CD14-positive monocyte (primary cell): ENCODE measurements around the gene CBX3. TPM values are rescaled to one million over a fixed set of nuclear protein-coding genes. Genes with fewer than 3 reads are reported as not detected.

ENCODE experiments used
- DNase-seq, 3 donors: peaks; one replicate each; pipeline ENCODE4 v3.0.0-alpha.2; 2011 to 2022
- H2AFZ ChIP-seq: 2 replicates; pipeline ENCODE4 v1.6.0; 2012; ENCODE audit warnings: mild to moderate bottlenecking, low read depth, low read length, inconsistent platforms; ENCODE audit not compliant: insufficient read depth, poor library complexity, severe bottlenecking
- H3K27ac ChIP-seq, 2 donors: 1 replicate in 1 of 2; 2 replicates in 1 of 2; pipeline ENCODE4 v1.5.1; 2012 to 2013; ENCODE audit warnings: low read length in 2 of 2, control low read depth in 1 of 2, inconsistent platforms in 1 of 2, low read depth in 1 of 2, mild to moderate bottlenecking in 1 of 2
- H3K27me3 ChIP-seq, 2 donors: one replicate each; pipeline versions ENCODE4 v1.6.0 to v1.6.1; 2011 to 2013; ENCODE audit warnings: low read length in 2 of 2; ENCODE audit not compliant: control insufficient read depth in 2 of 2, insufficient read depth in 2 of 2
- H3K36me3 ChIP-seq, 2 donors: replicated peaks in 1 of 2; 1 replicate in 1 of 2; 2 replicates in 1 of 2; pipeline versions ENCODE4 v1.5.1 to v1.6.1; 2012 to 2013; ENCODE audit warnings: low read length in 2 of 2, control low read depth in 1 of 2, inconsistent platforms in 1 of 2, mild to moderate bottlenecking in 1 of 2; ENCODE audit not compliant: insufficient read depth in 2 of 2, control insufficient read depth in 1 of 2
- H3K4me1 ChIP-seq, 2 donors: 1 replicate in 1 of 2; 2 replicates in 1 of 2; pipeline versions ENCODE4 v1.5.1 to v1.6.1; 2012 to 2013; ENCODE audit warnings: low read length in 2 of 2, control low read depth in 1 of 2, inconsistent platforms in 1 of 2, mild to moderate bottlenecking in 1 of 2, moderate library complexity in 1 of 2; ENCODE audit not compliant: insufficient read depth in 2 of 2, control insufficient read depth in 1 of 2
- H3K4me2 ChIP-seq: replicated peaks from 2 replicates; pipeline ENCODE3; 2012; ENCODE audit warnings: low read length, moderate library complexity, mild to moderate bottlenecking; ENCODE audit not compliant: poor library complexity, severe bottlenecking; ENCODE audit errors: extremely low read depth
- H3K4me3 ChIP-seq, 3 experiments: fragments of 200-600 bp in 1 of 3; sonication (generic) in 1 of 3; replicated peaks in 1 of 3; 1 replicate in 2 of 3; 2 replicates in 1 of 3; pipeline ENCODE4 v1.5.1; 2011 to 2013; ENCODE audit warnings: low read length in 3 of 3, mild to moderate bottlenecking in 3 of 3, control low read depth in 2 of 3, low read depth in 2 of 3, inconsistent platforms in 1 of 3, moderate library complexity in 1 of 3
- H3K79me2 ChIP-seq: 2 replicates; pipeline ENCODE4 v1.6.0; 2012; ENCODE audit warnings: mild to moderate bottlenecking, control low read depth, inconsistent platforms, low read length, moderate library complexity; ENCODE audit not compliant: insufficient read depth
- H3K9ac ChIP-seq: 2 replicates; pipeline ENCODE4 v1.6.0; 2017; ENCODE audit warnings: low read length, mild to moderate bottlenecking; ENCODE audit not compliant: insufficient read depth, poor library complexity, severe bottlenecking
- H3K9me3 ChIP-seq, 2 donors: replicated peaks in 1 of 2; 1 replicate in 1 of 2; 2 replicates in 1 of 2; pipeline versions ENCODE4 v1.5.1 to v1.6.1; 2012 to 2013; ENCODE audit warnings: low read length in 2 of 2, control low read depth in 1 of 2; ENCODE audit not compliant: control insufficient read depth in 1 of 2, insufficient read depth in 1 of 2
- H4K20me1 ChIP-seq: 2 replicates; pipeline ENCODE4 v1.6.0; 2012; ENCODE audit warnings: mild to moderate bottlenecking, low read length, control low read depth, moderate library complexity; ENCODE audit not compliant: insufficient read depth
- H3K27ac Mint-ChIP-seq, 7 donors: one replicate each; pipeline ENCODE4 v1.8.0; 2020; ENCODE audit warnings: mild to moderate bottlenecking in 7 of 7, mixed read lengths in 7 of 7, moderate library complexity in 6 of 7, inconsistent platforms in 2 of 7
- H3K27me3 Mint-ChIP-seq, 3 donors: one replicate each; pipeline ENCODE4 v1.8.0; 2021 to 2022; ENCODE audit warnings: low read depth in 3 of 3, mild to moderate bottlenecking in 3 of 3, mixed read lengths in 3 of 3, moderate library complexity in 3 of 3, inconsistent platforms in 1 of 3
- H3K36me3 Mint-ChIP-seq, 2 donors: one replicate each; pipeline ENCODE4 v1.8.0; 2020; ENCODE audit warnings: mixed read lengths in 2 of 2, inconsistent platforms in 1 of 2, mild to moderate bottlenecking in 1 of 2
- H3K4me1 Mint-ChIP-seq: one replicate; pipeline ENCODE4 v1.8.0; 2020; ENCODE audit warnings: mild to moderate bottlenecking, mixed read lengths
- H3K4me3 Mint-ChIP-seq, 2 donors: one replicate each; pipeline ENCODE4 v1.8.0; 2020; ENCODE audit warnings: mild to moderate bottlenecking in 2 of 2, mixed read lengths in 2 of 2, moderate library complexity in 1 of 2
- H3K9me3 Mint-ChIP-seq, 7 donors: one replicate each; pipeline ENCODE4 v1.8.0; 2020 to 2022; ENCODE audit warnings: mixed read lengths in 7 of 7, mild to moderate bottlenecking in 6 of 7, moderate library complexity in 6 of 7, inconsistent platforms in 2 of 7
- CTCF ChIP-seq: fragments of 200-600 bp; IDR thresholded peaks from one replicate; pipeline ENCODE4 v1.8.0; 2022; ENCODE audit warnings: antibody characterized with exemption, mild to moderate bottlenecking
- WGBS: methylation state at CpG from one replicate; pipeline ENCODE4 v1.1.5; 2013; ENCODE audit warnings: missing lambda C conversion rate; ENCODE audit not compliant: insufficient coverage; 5-methylcytosine and 5-hydroxymethylcytosine counted together
- intact Hi-C, 2 donors: fragments of 100-400 bp; cut with micrococcal nuclease; formaldehyde crosslinking; loops; one replicate each; pipeline versions ENCODE4 v1.15.0 to v1.15.1; 2023
- polyA plus RNA-seq, 3 donors: library from polyadenylated mRNA; depleted of rRNA in 1 of 3; unstranded in 2 of 3; stranded (reverse) in 1 of 3; fragments of 300-500 nt in 2 of 3; fragments of >200 nt in 1 of 3; fragmentation: Illumina TruSeq in 2 of 3; gene quantifications; 1 replicate in 2 of 3; 2 replicates in 1 of 3; pipeline ENCODE4 v1.2.3, GENCODE V29; 2012 to 2021

Gene CBX3
- polyA plus RNA-seq, 3 donors: 48.1 to 78.1 (median 63.7) TPM

GRCh38 chr7:26153823-26154783 lies 47.4 kb upstream of the CBX3 start:
- DNase-seq: peak; percentile 78 to 90 (median 80)
- Histone ChIP-seq H3K9me3 (no peaks in the 10 kb centered on the region), H3K27me3 (peaks cover 4 to 7% of the 10 kb centered on the region in 2 donors), H3K4me2 (peak overlapping the region; percentile 91), H3K27ac (peak overlapping the region in 1 of 2 donors; percentile 56), H3K4me1 (peaks cover 40 to 58% of the 10 kb centered on the region in 2 donors), H3K36me3 (no peaks in the 10 kb centered on the region), H3K79me2 (no peaks in the 10 kb centered on the region), H2AFZ (no peak overlapping the region), H4K20me1 (no peaks in the 10 kb centered on the region), H3K9ac (peak overlapping the region; percentile 6), H3K4me3 (peak overlapping the region; percentile 28 to 75 (median 65))
- Mint-ChIP-seq H3K9me3 (peaks cover 0 to 5% (median 0%) of the 10 kb centered on the region in 7 donors), H3K27me3 (peaks cover 12 to 22% (median 20%) of the 10 kb centered on the region in 3 donors), H3K4me3 (peak overlapping the region; percentile 88 to 93), H3K27ac (peak overlapping the region; percentile 8 to 87 (median 74)), H3K36me3 (peaks cover 4 to 8% of the 10 kb centered on the region in 2 donors), H3K4me1 (peaks cover 50% of the 10 kb centered on the region)
- intact Hi-C loops: loop anchor here (2.0 to 5.0 kb wide), 3 partner anchors 45 to 52 kb away; no protein-coding TSS in a partner anchor
- WGBS: 88% methylated on average over 8 of the region's 15 CpGs
- TF ChIP-seq CTCF: no peak

- Histone ChIP-seq H3K4me1 (peaks cover 40 to 58% of the 10 kb centered on the region in 2 donors), H3K36me3 (no peaks in the 10 kb centered on the region), H3K9ac (no peak overlapping the region), H3K9me3 (no peaks in the 10 kb centered on the region), H3K27me3 (peaks cover 4 to 7% of the 10 kb centered on the region in 2 donors), H3K27ac (peak overlapping the region in 1 of 2 donors; percentile 38), H3K4me3 (peak overlapping the region in 1 of 3 experiments; percentile 35), H3K4me2 (peak overlapping the region; percentile 54), H4K20me1 (peaks cover 3% of the 10 kb centered on the region), H3K79me2 (no peaks in the 10 kb centered on the region), H2AFZ (no peak overlapping the region)
- Mint-ChIP-seq H3K36me3 (peaks cover 4 to 8% of the 10 kb centered on the region in 2 donors), H3K4me1 (peaks cover 50% of the 10 kb centered on the region), H3K4me3 (peak overlapping the region in 1 of 2 donors; percentile 60), H3K9me3 (peaks cover 0 to 5% (median 0%) of the 10 kb centered on the region in 7 donors), H3K27me3 (peaks cover 13 to 21% (median 20%) of the 10 kb centered on the region in 3 donors), H3K27ac (peak overlapping the region; percentile 57 to 92 (median 81))
- peak; percentile 36 to 82 (median 48) for DNase-seq
- 42% methylated on average over 2 of the region's 8 CpGs for WGBS
- TF ChIP-seq CTCF: no peak
- intact Hi-C loops: loop anchor here in 1 of 2 donors (5.0 kb wide), 1 partner anchor 42 kb away; no protein-coding TSS in a partner anchor
These were observed 45.8 kb upstream of the CBX3 start for GRCh38 chr7:26155531-26156375.
